Cerebellar nuclear complex (tissue), 1 donor: ENCODE results near the gene EDIL3.

Experiments
- DNase-seq, 2 experiments: peaks; one replicate each; lab custom pipeline; 2025; lab: John Stamatoyannopoulos, UW

Gene EDIL3

GRCh38 chr5:83911367-83911919, 473.2 kb downstream of the EDIL3 start:
- DNase-seq: no peak

- DNase-seq: no peak
Measured at GRCh38 chr5:83900306-83900705, 484.4 kb downstream of the EDIL3 start.

DNA sequence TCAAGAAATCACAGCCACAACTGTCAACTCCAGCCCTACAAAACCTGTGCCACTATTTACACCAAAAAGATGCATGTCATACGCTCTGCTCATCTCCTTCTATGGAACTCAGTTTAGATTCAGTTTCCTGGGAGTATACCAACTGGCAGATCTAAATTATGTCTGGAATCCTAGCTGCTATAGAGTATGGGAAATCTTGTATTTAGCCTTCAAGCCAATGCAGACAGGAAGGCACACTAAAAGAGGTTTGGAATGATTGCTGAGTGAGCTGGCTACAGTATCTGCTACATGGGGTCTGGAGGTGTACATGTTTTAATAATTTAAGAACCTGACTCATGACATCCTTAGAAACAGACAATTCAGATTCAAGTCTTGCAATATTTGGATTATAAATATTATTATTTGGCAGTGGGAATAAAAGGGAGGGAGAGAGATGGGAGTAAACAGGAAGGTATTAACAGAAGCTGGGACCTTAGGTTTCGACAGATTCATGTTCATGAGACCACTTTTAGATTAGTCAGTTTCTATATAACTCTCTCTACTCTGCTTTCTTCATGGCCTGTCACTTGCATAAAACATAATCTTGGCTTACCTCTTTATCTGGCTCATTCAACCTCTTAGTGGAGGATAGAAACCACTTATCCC, 485.2 kb downstream of the EDIL3 start:
- no peak for DNase-seq

- no peak for DNase-seq
Measured at GRCh38 chr5:83895860-83896259, 488.8 kb downstream of the EDIL3 start.

DNA sequence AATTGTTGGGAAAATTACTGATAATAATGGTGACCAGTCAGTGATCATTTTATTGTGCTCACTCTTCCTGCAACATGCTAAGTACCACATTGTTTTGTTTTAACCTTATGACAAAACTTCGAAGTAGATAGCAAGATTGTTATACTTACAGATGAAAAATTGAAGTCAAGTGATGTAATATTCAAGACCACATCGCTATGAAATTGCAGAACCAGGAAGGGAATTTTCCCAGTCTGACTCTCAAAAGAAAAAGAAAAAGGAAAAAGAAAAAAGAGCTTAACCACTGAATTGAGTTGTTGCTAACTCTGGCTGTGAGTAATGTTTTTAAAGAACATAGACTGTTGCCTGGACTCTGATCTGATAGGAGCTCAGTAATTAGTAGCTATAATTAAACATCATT, 493.4 kb downstream of the EDIL3 start:
- no peak for DNase-seq
